Medulla oblongata (tissue), 1 donor: ENCODE results near the gene DLGAP4.
"Not testable (repeated sequence)": the region's sequence is repeated elsewhere in the genome, so short reads cannot be mapped to it uniquely, and the experiment has no call there.

Experiments used
- DNase-seq: peaks from one replicate; pipeline ENCODE4 v3.0.0-alpha.2; 2015; ENCODE audit errors: extremely low spot score

The DLGAP4 gene

DNA sequence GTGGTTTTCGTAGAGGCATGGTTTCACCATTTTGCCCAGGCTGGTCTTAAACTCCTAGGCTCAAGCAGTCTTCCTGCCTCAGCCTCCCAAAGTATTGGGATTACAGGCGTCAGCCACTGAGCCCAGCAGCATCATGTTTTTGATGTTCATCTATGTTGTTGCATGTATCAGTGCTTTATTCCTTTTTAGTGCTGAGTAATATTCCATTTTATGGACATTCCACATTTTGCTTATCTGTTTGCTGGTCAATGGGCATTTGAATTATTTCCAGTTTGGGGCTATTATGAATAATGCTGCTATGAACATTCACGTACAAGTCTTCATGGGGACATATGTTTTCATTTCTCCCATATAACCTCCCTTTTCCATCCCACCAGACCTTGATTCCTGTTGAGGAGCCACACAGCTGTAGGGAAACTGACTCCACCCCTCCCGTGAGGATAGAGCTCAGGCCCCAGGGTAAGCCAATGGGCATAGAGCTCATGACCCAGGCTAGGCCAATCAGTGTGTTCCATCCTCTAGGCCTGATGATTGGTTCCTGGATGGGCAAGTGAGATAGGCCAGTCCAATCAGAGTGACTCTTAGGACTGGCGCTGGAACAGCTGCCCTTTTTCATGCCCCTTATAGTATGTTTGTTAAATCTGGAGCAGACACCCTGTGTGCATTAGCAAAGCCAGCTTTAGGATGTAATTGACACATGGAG is 49.5 kb downstream of the DLGAP4 start:
- no peak for DNase-seq

DNA sequence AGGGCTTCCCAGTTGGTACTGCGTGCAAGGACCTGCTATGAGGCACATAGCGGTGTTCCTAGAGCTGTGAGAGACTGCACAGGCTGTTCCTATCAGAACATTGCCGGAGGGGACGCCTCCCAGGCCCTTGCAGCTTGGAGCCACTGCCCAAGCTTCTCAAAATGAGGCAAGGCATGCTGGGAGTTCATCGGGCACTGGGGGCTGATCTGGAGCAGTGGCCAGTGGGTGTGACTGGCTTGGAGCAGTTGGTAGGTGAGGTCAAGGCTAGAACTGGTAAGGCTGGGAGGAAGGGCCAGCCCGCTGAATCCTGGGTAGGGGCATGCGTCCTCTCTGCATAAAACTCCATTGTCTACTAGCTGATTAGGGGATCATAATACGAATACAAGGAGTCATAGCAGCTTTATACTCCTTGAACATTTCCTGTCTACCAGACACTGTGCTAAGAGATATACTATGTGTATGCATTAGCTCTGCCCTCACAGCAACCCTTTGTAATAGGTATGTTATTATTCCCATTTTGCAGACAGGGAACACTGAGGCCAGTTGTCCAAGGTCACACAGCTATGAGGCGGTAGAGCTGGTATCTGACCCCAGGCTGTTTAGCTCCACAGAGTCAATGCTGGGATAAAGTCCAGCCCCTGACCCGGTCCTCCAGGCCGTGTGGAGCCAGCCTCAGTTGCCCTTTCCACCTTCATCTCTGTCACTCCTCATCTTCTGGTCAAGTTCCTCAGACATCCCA is 53.7 kb downstream of the DLGAP4 start:
- DNase-seq: no peak

DNA sequence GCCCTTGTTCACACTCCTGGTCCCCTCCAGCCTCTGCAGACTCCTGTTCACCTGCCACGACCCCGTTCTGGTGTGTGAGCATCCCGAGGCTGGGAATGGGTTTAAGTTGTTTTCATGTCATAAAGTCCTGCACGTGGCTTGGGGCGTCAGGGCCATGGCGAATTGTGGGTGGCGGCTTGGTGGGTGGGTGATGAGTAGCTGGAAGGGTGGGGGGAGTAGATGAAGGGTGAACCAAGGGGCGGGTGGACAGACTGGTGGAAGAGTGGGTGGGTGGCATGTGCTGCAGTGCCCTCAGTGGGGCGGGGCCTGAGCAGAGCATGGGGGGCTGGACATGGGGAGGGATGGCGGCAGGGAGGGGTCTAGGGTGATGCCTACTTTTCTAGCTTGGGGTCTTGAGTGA is 54.3 kb downstream of the DLGAP4 start:
- no peak for DNase-seq

DNA sequence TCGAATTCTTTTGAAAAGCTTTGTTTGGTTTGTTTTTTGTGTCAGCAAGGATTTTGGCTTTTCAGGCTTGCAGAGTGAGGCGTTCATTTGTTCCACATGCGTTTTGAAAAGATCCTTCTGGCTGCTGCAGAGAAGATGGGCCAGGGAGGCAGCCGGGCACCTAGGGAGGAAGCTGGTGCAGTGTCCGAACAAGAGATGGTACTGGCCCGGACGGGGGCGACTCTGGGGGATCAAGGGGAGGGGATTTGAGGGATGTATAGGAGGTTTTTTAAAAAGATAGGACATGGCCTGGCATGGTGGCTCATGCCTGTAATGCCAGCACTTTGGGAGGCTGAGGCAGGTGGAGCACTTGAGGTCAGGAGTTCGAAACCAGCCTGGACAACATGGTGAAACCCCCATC is 55.3 kb downstream of the DLGAP4 start:
- no peak for DNase-seq

DNA sequence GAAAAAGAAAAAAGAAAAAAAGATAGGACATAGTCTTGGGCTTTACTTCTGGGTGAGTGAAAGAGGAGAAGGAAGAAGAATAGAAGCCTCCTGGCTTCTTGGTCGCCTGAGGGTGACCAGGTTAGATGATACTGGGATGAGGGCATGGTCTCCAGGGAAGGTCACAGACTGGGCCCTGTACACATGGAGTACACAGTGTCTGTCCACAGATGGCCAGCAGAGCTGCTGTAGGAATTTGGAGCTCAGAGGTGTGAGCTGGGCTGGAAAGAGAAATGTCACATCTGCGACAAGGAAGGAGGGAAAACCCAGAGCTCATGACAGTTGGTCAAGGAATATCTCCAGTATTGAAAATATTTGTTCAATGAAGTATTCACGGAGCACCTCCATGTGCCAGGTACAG is 56.1 kb downstream of the DLGAP4 start:
- no peak for DNase-seq

DNA sequence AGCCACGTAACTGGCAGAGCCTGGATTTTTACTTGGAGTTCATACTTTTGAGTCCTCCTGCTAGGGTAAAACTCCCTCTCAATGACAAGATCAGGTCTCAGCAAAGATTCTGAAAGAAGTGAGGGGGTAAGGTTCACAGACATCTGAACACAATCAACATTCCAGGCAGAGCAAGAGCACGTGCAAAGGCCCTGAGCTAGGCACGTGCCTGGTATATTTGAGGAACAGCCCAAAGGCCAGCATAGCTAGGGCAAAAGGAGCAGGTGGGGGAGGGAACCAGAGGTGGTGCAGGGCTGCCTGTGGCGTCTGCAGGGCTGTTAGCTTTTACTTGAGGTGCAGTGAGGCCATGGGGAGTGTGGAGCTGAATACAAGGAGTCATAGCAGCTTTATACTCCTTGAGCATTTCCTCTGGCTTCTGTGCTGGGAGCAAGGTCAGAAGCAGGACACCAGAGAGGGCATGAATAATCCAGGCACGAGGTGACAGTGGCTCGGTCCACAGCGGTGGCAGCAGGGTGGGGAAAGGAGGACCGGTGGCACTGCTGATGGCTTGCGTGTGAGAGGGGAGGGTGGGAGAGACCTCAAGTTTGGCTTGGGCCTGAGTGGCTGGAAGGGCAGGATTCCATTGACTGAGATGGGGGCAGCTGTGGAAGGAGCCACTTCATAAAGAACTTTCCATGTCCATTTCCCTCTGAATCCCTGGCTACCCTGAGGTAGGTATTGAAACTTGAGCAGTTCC is 57.0 kb downstream of the DLGAP4 start:
- no peak for DNase-seq

DNA sequence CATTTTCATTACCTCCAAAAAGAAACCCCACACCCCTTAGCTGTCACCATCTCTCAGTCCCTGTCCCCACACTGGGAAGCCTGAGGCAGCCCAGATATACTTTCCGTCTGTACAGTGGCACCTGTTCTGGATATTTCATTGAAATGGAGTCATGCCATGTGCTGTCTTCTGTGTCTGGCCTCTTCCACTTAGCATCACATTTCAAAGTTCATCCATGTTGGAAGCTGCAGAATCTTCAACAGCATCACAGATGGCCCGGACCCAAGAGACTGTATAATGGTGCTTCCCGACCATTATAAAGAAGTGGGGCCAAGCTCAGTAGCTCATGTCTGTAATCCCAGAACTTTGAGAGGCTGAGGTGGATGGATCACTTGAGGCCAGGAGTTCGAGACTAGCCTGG is 58.4 kb downstream of the DLGAP4 start:
- no peak for DNase-seq

DNA sequence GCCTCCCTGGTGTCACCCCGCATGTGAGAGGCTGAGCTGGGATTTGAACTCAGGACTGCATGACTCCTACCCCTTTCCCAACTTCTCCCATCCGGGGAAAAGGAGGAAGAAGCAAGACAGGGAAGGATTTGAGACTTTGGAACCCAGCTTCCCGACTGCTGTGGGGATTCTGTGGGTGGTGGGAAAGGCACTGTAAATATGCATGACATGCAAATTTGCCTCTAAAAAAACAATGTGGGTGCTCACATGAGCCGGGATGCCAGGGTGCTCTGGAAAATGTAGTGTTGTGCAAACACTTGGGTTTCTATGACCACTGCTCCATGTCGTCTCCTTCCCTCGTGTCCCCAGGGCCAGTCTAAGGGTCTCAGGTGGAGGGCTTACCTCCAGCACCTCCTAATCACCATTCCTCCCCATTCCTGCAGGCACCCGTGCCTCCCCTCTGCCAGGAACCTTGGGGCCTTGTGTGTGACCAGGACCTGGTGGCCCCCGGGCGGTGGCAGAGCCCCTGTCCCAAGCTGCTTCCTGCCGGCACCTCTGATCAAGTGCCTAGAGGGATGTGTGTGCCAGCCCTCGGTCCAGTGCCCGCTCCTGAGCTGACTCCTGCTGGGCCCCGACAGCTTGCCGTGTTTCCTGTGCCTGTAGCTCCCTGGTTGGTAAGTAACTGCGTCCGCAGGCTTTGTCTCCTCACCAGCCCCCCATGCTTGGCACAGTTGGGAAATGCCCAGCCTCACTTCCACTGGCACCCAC is 60.7 kb downstream of the DLGAP4 start:
- DNase-seq: no peak

DNA sequence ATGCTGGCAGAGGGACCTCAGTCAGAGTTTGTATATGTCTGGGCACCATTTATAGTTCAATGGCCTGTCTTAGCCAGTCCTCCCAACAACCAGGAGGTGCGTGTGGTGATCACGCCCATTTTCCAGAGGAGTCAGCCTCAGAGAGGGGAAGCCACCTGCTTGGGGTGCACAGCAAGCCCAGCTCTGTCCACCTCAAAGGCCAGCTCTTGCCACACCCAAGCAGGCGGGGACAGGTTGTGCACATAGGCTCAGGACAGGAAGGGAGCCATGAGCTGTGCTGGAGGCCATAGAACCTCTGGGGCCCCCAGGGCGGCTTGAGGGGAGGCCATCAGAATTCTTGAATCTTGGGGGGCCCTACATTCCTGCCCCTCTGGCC is 61.2 kb downstream of the DLGAP4 start:
- no peak for DNase-seq

DNA sequence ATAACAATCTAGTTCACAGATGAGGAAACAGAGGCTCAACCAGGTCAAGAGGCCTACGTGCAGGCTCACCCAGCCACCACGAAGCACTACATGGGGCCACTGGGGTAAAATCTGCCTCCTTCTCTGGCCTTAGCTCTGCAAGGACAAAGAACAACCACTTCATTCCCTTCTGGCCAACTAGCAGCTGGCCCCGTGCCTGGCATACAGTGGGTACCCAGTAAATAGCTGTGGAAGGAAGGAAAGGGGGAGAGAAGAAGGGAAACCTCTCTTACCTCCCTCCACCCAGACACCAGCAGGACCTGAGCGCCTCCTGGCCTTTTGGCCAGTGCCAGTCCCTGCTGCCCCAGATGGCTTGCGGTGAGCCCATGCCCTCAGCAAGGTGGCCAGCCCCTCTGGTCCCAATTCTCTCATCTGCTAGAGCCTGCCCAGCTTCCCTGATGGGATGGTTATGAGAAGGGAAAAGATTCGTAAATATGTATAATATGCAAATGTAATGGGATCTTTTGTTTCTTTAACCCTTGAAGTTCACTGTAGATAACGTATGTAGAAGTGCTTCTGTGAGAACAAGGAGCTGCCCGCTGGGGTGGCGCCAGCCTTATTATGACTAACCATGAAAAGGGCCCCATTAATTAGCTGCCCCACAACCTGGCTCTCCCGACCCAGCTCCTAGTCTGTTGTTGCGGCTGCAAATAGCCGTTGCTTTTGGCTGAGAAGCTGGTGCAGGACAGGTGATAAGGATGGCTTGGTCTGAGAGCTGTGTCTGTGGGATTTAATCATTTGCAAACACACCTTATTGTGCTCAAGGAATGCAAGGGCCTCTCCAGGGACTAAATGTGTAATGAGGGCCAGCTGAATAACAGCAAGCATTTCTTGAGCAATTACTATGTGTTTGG is 62.0 kb downstream of the DLGAP4 start:
- DNase-seq: peak; percentile 35

DNA sequence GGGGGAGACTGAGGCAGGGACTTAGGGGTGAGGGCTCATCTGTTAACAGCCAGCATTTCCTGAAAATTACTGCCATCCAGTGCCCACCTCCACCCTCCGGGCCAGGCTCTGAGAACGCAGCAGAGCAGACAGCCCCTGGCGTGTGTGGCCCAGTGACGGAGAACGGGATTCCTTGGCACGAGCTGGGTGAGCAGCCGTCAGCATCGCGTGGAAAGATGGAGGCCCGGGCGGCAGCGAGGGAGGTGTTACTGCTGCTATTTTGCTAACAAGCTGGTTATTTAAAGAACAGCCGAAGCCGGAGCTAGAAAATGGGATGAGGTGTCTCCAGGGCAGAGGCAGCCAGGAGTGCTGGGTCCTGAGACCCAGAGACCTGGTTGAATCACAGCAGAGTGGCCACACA is 62.7 kb downstream of the DLGAP4 start:
- DNase-seq: no peak

DNA sequence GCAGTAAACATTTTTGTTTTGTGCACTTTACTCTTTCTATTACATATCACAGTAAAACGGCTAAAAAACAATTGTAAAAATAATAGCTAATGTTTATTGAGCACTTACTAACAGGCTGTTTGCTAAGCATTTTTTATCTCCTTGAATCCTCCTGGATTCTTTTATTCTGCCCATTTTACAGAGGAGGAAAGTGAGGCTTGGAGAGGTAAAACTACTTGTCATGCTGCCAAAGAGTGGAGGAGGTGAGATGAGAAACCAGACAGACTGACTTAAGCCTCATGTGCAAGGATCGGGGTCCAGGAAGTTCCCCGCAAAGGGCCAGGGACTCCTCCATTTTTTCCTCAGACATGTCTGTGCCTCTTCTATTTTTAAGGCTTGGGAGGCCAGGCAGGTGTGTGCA is 63.6 kb downstream of the DLGAP4 start:
- no peak for DNase-seq

DNA sequence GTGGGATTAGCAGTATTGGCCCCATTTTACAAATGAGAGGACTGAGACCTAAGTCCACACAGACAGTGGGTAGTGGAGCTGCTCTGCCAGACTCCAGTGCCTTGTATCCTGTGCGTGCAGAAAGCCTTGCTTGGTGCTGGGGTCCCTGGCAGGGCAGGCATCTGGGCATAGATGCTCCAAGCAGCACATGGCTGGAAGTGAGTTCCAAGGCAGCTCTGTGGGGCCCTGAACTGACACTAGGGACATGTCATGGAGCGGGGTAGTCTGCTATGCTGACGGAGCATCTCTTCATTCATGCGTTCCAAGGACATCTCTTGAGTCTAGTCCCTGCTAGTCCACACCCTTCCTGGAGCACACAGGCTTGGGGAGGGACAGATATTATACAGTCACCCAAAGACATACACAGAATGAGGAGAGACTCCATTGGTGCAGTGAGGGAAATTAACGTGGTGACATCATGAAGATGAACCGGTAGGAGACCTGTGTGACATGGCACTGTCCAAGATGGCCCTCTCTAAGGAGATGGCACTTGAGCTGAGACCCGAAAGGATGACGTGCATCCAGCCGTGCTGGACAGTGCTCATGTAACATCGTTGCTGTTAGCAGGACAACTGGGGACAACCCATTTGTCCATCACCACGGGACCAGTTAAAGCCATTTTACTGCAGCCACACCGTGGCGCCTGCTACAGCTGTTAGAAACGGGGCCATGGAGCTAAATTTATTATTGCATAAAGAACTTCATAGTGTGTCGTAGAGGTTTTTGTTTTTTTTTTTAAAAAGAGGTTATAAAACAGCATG is 65.1 kb downstream of the DLGAP4 start:
- no peak for DNase-seq

DNA sequence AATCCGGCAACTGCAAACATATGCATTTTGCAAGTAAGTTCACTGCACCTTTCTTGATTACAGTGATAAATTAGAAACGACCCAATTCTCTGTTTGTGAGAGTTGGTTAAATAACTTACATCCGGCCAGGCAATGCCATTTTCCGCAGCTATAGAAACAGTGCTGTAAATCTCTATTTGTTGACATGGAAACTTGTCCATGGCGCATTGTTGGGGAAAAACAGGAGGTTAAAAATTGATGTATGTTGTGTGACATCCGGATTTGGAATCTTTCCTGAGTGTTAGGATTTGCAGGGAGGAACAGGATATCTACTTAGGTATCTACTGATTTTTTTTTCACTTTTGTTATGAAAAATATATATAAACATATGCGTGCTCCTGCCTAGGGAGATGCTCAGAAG is 66.5 kb downstream of the DLGAP4 start:
- DNase-seq: no peak

DNA sequence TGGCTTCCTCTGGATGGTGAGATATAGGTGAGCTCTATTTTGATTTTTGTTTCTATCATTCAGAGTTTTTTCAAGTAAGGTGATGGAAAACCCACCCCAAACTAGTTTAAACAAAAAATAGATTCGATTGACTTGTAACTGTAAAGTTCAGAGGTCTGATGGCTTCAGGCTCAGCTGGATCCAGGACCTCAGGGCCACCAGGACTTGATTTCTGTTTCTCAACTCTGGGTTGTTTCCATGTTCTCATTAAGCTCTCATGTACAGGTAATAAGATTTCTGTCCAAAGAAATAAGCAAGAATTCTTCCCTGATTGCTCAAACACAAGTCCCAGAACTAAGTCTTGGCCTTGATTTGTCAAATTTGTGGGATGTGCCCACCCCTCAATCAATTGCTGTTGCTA is 67.0 kb downstream of the DLGAP4 start:
- no peak for DNase-seq

DNA sequence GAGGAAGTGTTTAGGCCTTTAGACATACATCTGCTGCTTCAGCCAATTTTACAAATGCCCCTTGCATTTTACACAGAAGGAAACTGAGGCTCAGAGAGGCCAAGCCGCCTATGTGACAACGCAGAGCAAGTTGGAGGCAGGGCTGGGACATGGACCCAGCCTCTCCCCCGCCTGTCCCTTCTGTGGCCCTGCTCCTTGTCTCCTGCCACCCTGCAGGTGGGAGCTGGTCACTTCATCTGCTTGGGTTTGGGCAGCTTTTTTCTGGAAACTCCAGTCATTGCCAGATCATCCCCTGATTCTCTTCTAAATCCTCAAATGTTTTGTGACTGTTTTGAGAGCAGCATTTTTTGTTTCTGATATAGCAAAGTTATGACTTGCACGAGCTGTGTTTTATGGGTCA is 68.9 kb downstream of the DLGAP4 start:
- no peak for DNase-seq

DNA sequence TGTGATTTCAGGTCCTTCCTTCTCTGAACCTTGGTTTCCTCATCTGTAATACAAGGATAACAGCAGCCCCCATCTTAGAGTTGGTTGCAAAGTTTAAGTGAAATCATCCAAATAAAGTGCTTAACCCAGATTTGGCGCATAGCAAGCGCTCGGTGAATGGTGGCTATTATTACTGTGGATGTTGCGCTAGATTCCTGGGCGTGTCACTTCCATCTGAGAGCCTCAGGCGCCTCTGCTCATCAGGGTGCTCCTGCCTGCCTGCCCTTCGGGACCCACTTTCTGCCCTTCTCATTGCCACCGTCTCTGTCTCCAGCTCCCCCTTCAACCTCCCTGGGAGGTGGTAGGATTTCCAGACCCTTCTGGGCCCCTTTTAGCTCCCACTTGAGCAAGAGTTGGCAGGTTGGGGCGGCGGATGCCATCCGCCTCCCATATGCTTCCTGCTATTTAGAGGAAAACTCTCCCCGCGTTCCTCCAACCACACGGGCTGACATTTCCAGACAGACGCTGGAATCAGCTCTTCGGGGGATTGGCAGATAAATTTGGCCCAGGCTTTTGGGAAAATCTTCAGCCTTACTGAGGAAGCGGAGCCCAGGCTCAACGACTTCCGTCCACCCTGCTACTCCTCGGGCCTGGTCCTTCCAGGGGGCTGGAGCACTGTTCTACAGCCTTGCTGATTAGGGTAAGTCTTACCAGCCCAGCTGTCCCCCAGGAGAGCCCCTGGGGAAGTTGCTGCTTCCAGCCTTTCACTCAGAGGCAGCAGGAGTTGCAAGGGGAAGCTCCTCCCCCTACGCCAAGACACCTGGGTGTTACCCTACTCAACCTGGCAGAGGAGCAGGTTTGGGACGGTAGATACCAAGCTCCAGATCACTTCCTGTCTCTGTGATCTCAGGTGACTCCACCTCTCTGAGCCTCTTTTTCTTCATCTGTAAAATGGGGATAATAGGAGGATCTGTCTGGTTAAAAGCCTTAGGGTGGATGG is 71.5 kb downstream of the DLGAP4 start:
- DNase-seq: no peak

DNA sequence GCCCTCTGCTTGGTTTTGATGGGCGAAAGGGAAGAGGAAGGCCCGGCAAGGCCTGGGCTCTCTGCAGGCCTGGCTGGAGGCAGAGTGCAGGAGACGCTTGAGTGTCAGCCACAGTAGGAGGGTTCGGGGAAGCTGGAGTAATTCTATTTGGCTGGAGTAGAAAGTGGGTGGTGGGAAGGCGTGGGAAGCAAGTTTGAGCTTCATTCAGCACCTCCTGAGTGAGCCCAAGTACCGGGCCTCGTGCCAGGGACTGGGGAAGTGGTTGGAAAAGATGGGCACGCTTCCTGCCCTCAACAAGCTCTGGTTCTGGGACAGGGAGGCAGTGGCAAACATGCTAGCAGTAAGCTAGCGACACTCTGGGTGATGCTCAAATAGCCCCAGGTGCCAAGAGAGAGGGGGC is 72.5 kb downstream of the DLGAP4 start:
- DNase-seq: no peak

DNA sequence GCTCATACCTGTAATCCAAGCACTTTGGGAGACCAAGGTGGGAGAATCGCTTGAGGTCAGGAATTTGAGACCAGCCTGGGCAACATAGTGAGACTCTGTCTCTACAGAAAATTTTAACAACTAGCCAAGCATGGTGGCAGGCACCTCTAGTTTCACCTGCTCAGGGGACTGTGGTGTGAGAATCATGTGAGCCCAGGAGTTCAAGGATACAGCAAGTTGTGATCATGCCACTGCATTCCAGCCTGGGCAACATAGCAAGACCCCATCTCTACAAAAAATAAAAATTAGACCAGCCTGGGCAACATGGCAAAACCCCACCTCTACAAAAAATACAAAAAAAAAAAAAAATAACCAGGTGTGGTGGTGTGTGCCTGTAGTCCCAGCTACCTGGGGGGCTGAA is 73.8 kb downstream of the DLGAP4 start:
- not testable (repeated sequence) for DNase-seq
